ENCODE results near the gene SCUBE3. TPM values are rescaled to one million over a fixed set of nuclear protein-coding genes. Genes with fewer than 3 reads are reported as not detected.

The SCUBE3 gene
- polyA plus RNA-seq, 1 donor from 2014 or later: 7.3 TPM

DNA sequence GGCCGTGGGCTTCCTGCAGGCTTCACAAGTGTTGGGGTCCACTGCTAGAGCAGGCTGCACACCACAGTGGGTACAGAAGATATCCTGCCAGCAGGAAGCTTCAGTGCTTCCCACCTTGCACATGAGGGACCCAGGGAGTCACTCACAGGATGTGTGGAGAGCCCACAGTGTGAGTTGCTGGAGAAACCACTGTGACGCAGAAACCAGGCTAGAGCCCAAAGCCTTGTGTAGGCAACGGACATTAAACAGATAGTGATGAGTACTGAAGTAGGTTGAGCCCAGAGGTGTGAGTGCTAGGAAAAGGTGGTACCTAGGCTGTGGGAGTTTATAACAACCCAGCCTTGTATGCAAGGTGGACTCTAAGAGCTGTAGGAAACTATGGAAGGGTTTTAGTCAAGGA lies 65.0 kb downstream of the SCUBE3 start:
- Histone ChIP-seq H4K20me1 (ENCODE audit: insufficient read depth) (no peaks in the 10 kb centered on the region), H3K27me3 (ENCODE audit: insufficient read depth, low read depth, low read length) (no peaks in the 10 kb centered on the region), H3K79me2 (replicated peaks; ENCODE audit: insufficient read depth, low read length) (no peaks in the 10 kb centered on the region), H3K9me3 (ENCODE audit: low read length) (no peaks in the 10 kb centered on the region), H3K27ac (ENCODE audit: low read length) (no peak overlapping the region), H3K4me2 (ENCODE audit: low read length) (no peak overlapping the region), H3K36me3 (ENCODE audit: insufficient read depth, low read length) (peaks cover 7% of the 10 kb centered on the region), H2AFZ (ENCODE audit: low read depth, low read length) (no peak overlapping the region), H3K9me2 (ENCODE audit: insufficient read depth, low read length) (no peaks in the 10 kb centered on the region), H3K9ac (ENCODE audit: low read length) (no peak overlapping the region), H3K4me3 (ENCODE audit: low read length) (no peak overlapping the region), H3F3A (ENCODE audit: insufficient read depth, low read length, poor library complexity, severe bottlenecking) (no peaks in the 10 kb centered on the region)
- TF ChIP-seq TAF1 (IDR thresholded peaks at IDR 0.05; ENCODE audit: low read depth): no peak
- TF ChIP-seq REST (IDR thresholded peaks at IDR 0.05; ENCODE audit: borderline replicate concordance): no peak
- TF ChIP-seq SMC3 (conservative IDR thresholded peaks at IDR 0.05; ENCODE audit: poor library complexity): no peak
- no peak for TF ChIP-seq EZH2 (IDR thresholded peaks at IDR 0.05; ENCODE audit: borderline replicate concordance, insufficient read depth, low read length, poor library complexity, severe bottlenecking)
- no peak for TF ChIP-seq EP300 (conservative IDR thresholded peaks at IDR 0.05; ENCODE audit: poor library complexity, severe bottlenecking)
- TF ChIP-seq POLR2AphosphoS5 (IDR thresholded peaks at IDR 0.05): no peak
- TF ChIP-seq MXI1 (conservative IDR thresholded peaks at IDR 0.05; ENCODE audit: poor library complexity, severe bottlenecking): no peak
- TF ChIP-seq, protein P1, sequence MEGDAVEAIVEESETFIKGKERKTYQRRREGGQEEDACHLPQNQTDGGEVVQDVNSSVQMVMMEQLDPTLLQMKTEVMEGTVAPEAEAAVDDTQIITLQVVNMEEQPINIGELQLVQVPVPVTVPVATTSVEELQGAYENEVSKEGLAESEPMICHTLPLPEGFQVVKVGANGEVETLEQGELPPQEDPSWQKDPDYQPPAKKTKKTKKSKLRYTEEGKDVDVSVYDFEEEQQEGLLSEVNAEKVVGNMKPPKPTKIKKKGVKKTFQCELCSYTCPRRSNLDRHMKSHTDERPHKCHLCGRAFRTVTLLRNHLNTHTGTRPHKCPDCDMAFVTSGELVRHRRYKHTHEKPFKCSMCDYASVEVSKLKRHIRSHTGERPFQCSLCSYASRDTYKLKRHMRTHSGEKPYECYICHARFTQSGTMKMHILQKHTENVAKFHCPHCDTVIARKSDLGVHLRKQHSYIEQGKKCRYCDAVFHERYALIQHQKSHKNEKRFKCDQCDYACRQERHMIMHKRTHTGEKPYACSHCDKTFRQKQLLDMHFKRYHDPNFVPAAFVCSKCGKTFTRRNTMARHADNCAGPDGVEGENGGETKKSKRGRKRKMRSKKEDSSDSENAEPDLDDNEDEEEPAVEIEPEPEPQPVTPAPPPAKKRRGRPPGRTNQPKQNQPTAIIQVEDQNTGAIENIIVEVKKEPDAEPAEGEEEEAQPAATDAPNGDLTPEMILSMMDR (IDR thresholded peaks at IDR 0.05; ENCODE audit: poor library complexity, severe bottlenecking): no peak
- no peak for TF ChIP-seq RAD21 (conservative IDR thresholded peaks at IDR 0.05)

- Histone ChIP-seq H3K36me3 (ENCODE audit: insufficient read depth, low read length) (peaks cover 8% of the 10 kb centered on the region), H3K9me3 (ENCODE audit: low read length) (no peaks in the 10 kb centered on the region), H3F3A (ENCODE audit: insufficient read depth, low read length, poor library complexity, severe bottlenecking) (no peaks in the 10 kb centered on the region), H4K20me1 (ENCODE audit: insufficient read depth) (no peaks in the 10 kb centered on the region), H3K27me3 (ENCODE audit: insufficient read depth, low read depth, low read length) (no peaks in the 10 kb centered on the region), H3K79me2 (replicated peaks; ENCODE audit: insufficient read depth, low read length) (no peaks in the 10 kb centered on the region), H3K4me3 (ENCODE audit: low read length) (no peak overlapping the region), H3K9ac (ENCODE audit: low read length) (no peak overlapping the region), H3K4me2 (ENCODE audit: low read length) (no peak overlapping the region), H3K27ac (ENCODE audit: low read length) (no peak overlapping the region), H3K9me2 (ENCODE audit: insufficient read depth, low read length) (no peaks in the 10 kb centered on the region), H2AFZ (ENCODE audit: low read depth, low read length) (no peak overlapping the region)
- TF ChIP-seq MXI1 (conservative IDR thresholded peaks at IDR 0.05; ENCODE audit: poor library complexity, severe bottlenecking) (no peak), POLR2AphosphoS5 (IDR thresholded peaks at IDR 0.05) (no peak), EZH2 (IDR thresholded peaks at IDR 0.05; ENCODE audit: borderline replicate concordance, insufficient read depth, low read length, poor library complexity, severe bottlenecking) (no peak), SMC3 (conservative IDR thresholded peaks at IDR 0.05; ENCODE audit: poor library complexity) (no peak), REST (IDR thresholded peaks at IDR 0.05; ENCODE audit: borderline replicate concordance) (no peak), TAF1 (IDR thresholded peaks at IDR 0.05; ENCODE audit: low read depth) (no peak), EP300 (conservative IDR thresholded peaks at IDR 0.05; ENCODE audit: poor library complexity, severe bottlenecking) (no peak), RAD21 (conservative IDR thresholded peaks at IDR 0.05) (no peak)
- TF ChIP-seq, protein P1 (IDR thresholded peaks at IDR 0.05; ENCODE audit: poor library complexity, severe bottlenecking): no peak
Observed at GRCh38 chr6:35280903-35281302, 67.1 kb downstream of the SCUBE3 start.
